H1 (cell line): ENCODE data around the gene BOLL. TPM values are rescaled to one million over a fixed set of nuclear protein-coding genes. Genes with fewer than 3 reads are reported as not detected.

Source experiments
- CTCF ChIA-PET: fragments of 300-600 bp; sonication (Branson Sonifier 250); formaldehyde crosslinking; loops from one replicate; lab custom pipeline; 2021; ENCODE audit not compliant: partially characterized antibody; lab: Charles Lee
- POLR2A ChIA-PET: fragments of 300-600 bp; sonication (Branson Sonifier 250); formaldehyde crosslinking; loops from one replicate; lab custom pipeline; 2021; ENCODE audit warnings: inconsistent platforms; ENCODE audit not compliant: partially characterized antibody; lab: Charles Lee
- DNase-seq, 2 experiments: peaks; one replicate each; pipeline versions ENCODE4 v3.0.0 to v3.0.0-alpha.2; 2010 to 2022; ENCODE audit warnings: low spot score in 2 of 2, low read depth in 1 of 2, mixed read lengths in 1 of 2
- FAIRE-seq: peaks from 2 replicates; lab custom pipeline; 2011; peaks lifted over from hg19 to GRCh38; lab: Jason Lieb, UNC
- H2AFZ ChIP-seq: 2 replicates; pipeline ENCODE4 v1.8.1; 2012; ENCODE audit warnings: low read length, inconsistent platforms
- H2AK5ac ChIP-seq: 2 replicates; pipeline ENCODE4 v1.6.1; 2013; ENCODE audit warnings: low read depth, low read length
- H2BK120ac ChIP-seq: replicated peaks from 2 replicates; pipeline ENCODE3; 2013; ENCODE audit warnings: low read depth, low read length, inconsistent platforms
- H2BK12ac ChIP-seq: 2 replicates; pipeline ENCODE4 v1.6.1; 2013; ENCODE audit warnings: low read depth, low read length
- H2BK15ac ChIP-seq: 2 replicates; pipeline ENCODE4 v1.6.1; 2013; ENCODE audit warnings: low read length
- H2BK20ac ChIP-seq: 2 replicates; pipeline ENCODE4 v1.6.1; 2013; ENCODE audit warnings: low read length
- H2BK5ac ChIP-seq: 2 replicates; pipeline ENCODE4 v1.6.1; 2013; ENCODE audit warnings: low read depth, low read length
- H3K14ac ChIP-seq: 2 replicates; pipeline ENCODE4 v1.6.1; 2013; ENCODE audit warnings: inconsistent platforms; ENCODE audit not compliant: insufficient read length
- H3K18ac ChIP-seq: 2 replicates; pipeline ENCODE4 v1.6.1; 2013; ENCODE audit warnings: low read length; ENCODE audit errors: extremely low read depth
- H3K23ac ChIP-seq: 2 replicates; pipeline ENCODE4 v1.6.1; 2013; ENCODE audit warnings: inconsistent platforms; ENCODE audit not compliant: insufficient read length
- H3K23me2 ChIP-seq: 2 replicates; pipeline ENCODE4 v1.6.1; 2013; ENCODE audit warnings: low read depth, low read length
- H3K27ac ChIP-seq: 2 replicates; pipeline ENCODE4 v1.6.1; 2011; ENCODE audit warnings: low read depth, low read length, inconsistent platforms
- H3K27me3 ChIP-seq, 4 experiments: replicated peaks in 1 of 4; 1 replicate in 1 of 4; 2 replicates in 3 of 4; pipeline versions ENCODE4 v1.6.1 to v1.8.1; 2011 to 2013; ENCODE audit warnings: low read length in 3 of 4, mild to moderate bottlenecking in 3 of 4, inconsistent platforms in 2 of 4, mixed read lengths in 2 of 4, moderate library complexity in 1 of 4; ENCODE audit not compliant: control insufficient read depth in 3 of 4, insufficient read depth in 3 of 4; ENCODE audit errors: extremely low read depth in 1 of 4
- H3K36me3 ChIP-seq, 4 experiments: 2 replicates each; pipeline versions ENCODE4 v1.6.1 to v1.8.1; 2011 to 2013; ENCODE audit warnings: mild to moderate bottlenecking in 4 of 4, low read length in 3 of 4, moderate library complexity in 2 of 4, control low read depth in 1 of 4, inconsistent platforms in 1 of 4; ENCODE audit not compliant: insufficient read depth in 4 of 4, control insufficient read depth in 2 of 4
- H3K4ac ChIP-seq: replicated peaks from 2 replicates; pipeline ENCODE3; 2013; ENCODE audit warnings: low read length, low read depth, mixed read lengths, inconsistent platforms; ENCODE audit not compliant: insufficient read length
- H3K4me1 ChIP-seq, 4 experiments: replicated peaks in 1 of 4; 1 replicate in 1 of 4; 2 replicates in 3 of 4; pipeline versions ENCODE4 v1.6.1 to v1.8.1; 2011 to 2013; ENCODE audit warnings: low read length in 3 of 4, inconsistent platforms in 2 of 4, mixed read lengths in 1 of 4; ENCODE audit not compliant: insufficient read depth in 4 of 4, control insufficient read depth in 3 of 4
- H3K4me2 ChIP-seq, 2 experiments: 2 replicates each; pipeline versions ENCODE4 v1.6.1 to v1.8.1; 2011 to 2013; ENCODE audit warnings: low read depth in 2 of 2, low read length in 2 of 2, control low read depth in 1 of 2, inconsistent platforms in 1 of 2, mild to moderate bottlenecking in 1 of 2; ENCODE audit not compliant: insufficient read depth in 1 of 2
- H3K4me3 ChIP-seq, 4 experiments: fragments of 200-600, 300-600 bp in 1 of 4; sonication (generic), shearing (Covaris generic), sonication (Bioruptor Twin) in 1 of 4; 2 replicates each; pipeline versions ENCODE4 v1.5.1 to v1.8.1; 2011 to 2016; ENCODE audit warnings: low read length in 4 of 4, low read depth in 3 of 4, control low read depth in 2 of 4, inconsistent platforms in 2 of 4, mild to moderate bottlenecking in 2 of 4, mixed read lengths in 1 of 4, moderate library complexity in 1 of 4; ENCODE audit not compliant: insufficient read depth in 2 of 4; ENCODE audit errors: extremely low read depth in 1 of 4
- H3K56ac ChIP-seq: replicated peaks from 2 replicates; pipeline ENCODE3; 2013; ENCODE audit warnings: low read depth, mild to moderate bottlenecking, mixed read lengths, low read length, inconsistent platforms; ENCODE audit not compliant: insufficient read length
- H3K79me1 ChIP-seq: 2 replicates; pipeline ENCODE4 v1.6.1; 2013; ENCODE audit warnings: low read depth, low read length, control low read depth
- H3K79me2 ChIP-seq, 2 experiments: 2 replicates each; pipeline versions ENCODE4 v1.6.1 to v1.8.1; 2012 to 2013; ENCODE audit warnings: low read length in 2 of 2, mild to moderate bottlenecking in 2 of 2, inconsistent platforms in 1 of 2; ENCODE audit not compliant: insufficient read depth in 2 of 2, control insufficient read depth in 1 of 2
- H3K9ac ChIP-seq, 4 experiments: replicated peaks in 1 of 4; 1 replicate in 1 of 4; 2 replicates in 3 of 4; pipeline versions ENCODE4 v1.6.1 to v1.8.1; 2011 to 2013; ENCODE audit warnings: low read depth in 3 of 4, low read length in 3 of 4, control low read depth in 2 of 4, mild to moderate bottlenecking in 2 of 4, moderate library complexity in 2 of 4, inconsistent platforms in 1 of 4; ENCODE audit errors: extremely low read depth in 1 of 4
- H3K9me3 ChIP-seq, 2 experiments: 2 replicates each; pipeline versions ENCODE4 v1.6.1 to v1.8.1; 2012 to 2013; ENCODE audit warnings: mild to moderate bottlenecking in 2 of 2, moderate library complexity in 2 of 2, control low read depth in 1 of 2, inconsistent platforms in 1 of 2, low read depth in 1 of 2, low read length in 1 of 2, mixed read lengths in 1 of 2; ENCODE audit not compliant: insufficient read depth in 2 of 2
- H4K20me1 ChIP-seq, 2 experiments: replicated peaks in 1 of 2; 2 replicates each; pipeline versions ENCODE3 to v1.8.1; 2011 to 2013; ENCODE audit warnings: inconsistent platforms in 2 of 2, low read length in 2 of 2, mild to moderate bottlenecking in 1 of 2; ENCODE audit not compliant: insufficient read depth in 2 of 2, control insufficient read depth in 1 of 2
- H4K5ac ChIP-seq: 2 replicates; pipeline ENCODE4 v1.6.1; 2013; ENCODE audit warnings: low read length, low read depth, mixed read lengths, inconsistent platforms; ENCODE audit not compliant: insufficient read length
- H4K8ac ChIP-seq: 2 replicates; pipeline ENCODE4 v1.8.0; 2013; ENCODE audit warnings: mild to moderate bottlenecking, moderate library complexity, low read length, inconsistent platforms; ENCODE audit not compliant: insufficient read depth; ENCODE audit errors: extremely low read depth
- H4K91ac ChIP-seq: replicated peaks from 2 replicates; pipeline ENCODE3; 2013; ENCODE audit warnings: low read length, mixed read lengths, inconsistent platforms; ENCODE audit not compliant: insufficient read length
- ASH2L ChIP-seq: fragments of 200-600, 300-600 bp; sonication (generic); IDR thresholded peaks from one replicate; pipeline ENCODE4 v1.7.1; 2017; ENCODE audit warnings: low read length
- CTCF ChIP-seq, 3 experiments: IDR thresholded peaks; 1 replicate in 2 of 3; 2 replicates in 1 of 3; pipeline versions ENCODE4 v1.5.1 to v1.6.1; 2011; ENCODE audit warnings: low read length in 3 of 3, mild to moderate bottlenecking in 3 of 3, inconsistent platforms in 2 of 3, low read depth in 1 of 3, moderate library complexity in 1 of 3; ENCODE audit not compliant: insufficient read depth in 1 of 3; ENCODE audit errors: control extremely low read depth in 1 of 3
- EGR1 ChIP-seq: IDR thresholded peaks from 2 replicates; pipeline ENCODE4 v1.6.1; 2011; ENCODE audit warnings: low read depth, low read length, borderline replicate concordance
- HDAC6 ChIP-seq: IDR thresholded peaks from one replicate; pipeline ENCODE4 v1.7.1; 2012; ENCODE audit warnings: low read depth, mild to moderate bottlenecking, inconsistent platforms, low read length, moderate library complexity
- KDM5A ChIP-seq: fragments of 200-600 bp; IDR thresholded peaks from 2 replicates; pipeline ENCODE4 v1.7.1; 2012; ENCODE audit warnings: mild to moderate bottlenecking, low read length, inconsistent platforms, mixed read lengths
- PHF8 ChIP-seq: fragments of 200-600 bp; sonication (generic); conservative IDR thresholded peaks from 2 replicates; pipeline ENCODE4 v1.7.1; 2012; ENCODE audit warnings: low read depth, mild to moderate bottlenecking, inconsistent platforms, low read length, moderate library complexity
- POLR2AphosphoS5 ChIP-seq: IDR thresholded peaks from 2 replicates; pipeline ENCODE4 v1.6.1; 2011; ENCODE audit warnings: low read depth, low read length
- SP1 ChIP-seq: IDR thresholded peaks from 2 replicates; pipeline ENCODE4 v1.6.1; 2011; ENCODE audit warnings: low read depth, low read length
- SP2 ChIP-seq: IDR thresholded peaks from 2 replicates; pipeline ENCODE4 v1.6.1; 2012; ENCODE audit warnings: mild to moderate bottlenecking, low read length, inconsistent platforms
- TEAD4 ChIP-seq: IDR thresholded peaks from 2 replicates; pipeline ENCODE4 v1.6.1; 2012; ENCODE audit warnings: low read depth, low read length, inconsistent platforms, mixed read lengths
- polyA plus RNA-seq, 7 experiments: library from polyadenylated mRNA; depleted of rRNA in 3 of 7; stranded (reverse) in 5 of 7; unstranded in 2 of 7; fragments of >200 nt in 5 of 7; fragments of 200-250 nt in 2 of 7; gene quantifications; 1 replicate in 5 of 7; 2 replicates in 1 of 7; 4 replicates in 1 of 7; pipeline versions ENCODE4 v1.2.1 to v1.2.3, GENCODE V29; 2011 to 2013; ENCODE audit warnings: missing spikeins in 2 of 7, mixed read lengths in 2 of 7
- total RNA-seq: library from RNA; stranded (reverse); fragmentation: NEBNext Ultra II Directional; extraction: Animal tissue kit (Norgen Biotek cat#: 25700); gene quantifications from 2 replicates; pipeline ENCODE4 v1.2.1, GENCODE V29; 2021

The BOLL gene
- total and polyA plus RNA-seq, 2 of the 8 experiments (the other 6 are each of a cell fraction or from before 2014, with no cell fraction given), result not detected

- Histone ChIP-seq H2AFZ (no peak overlapping the region), H3K79me2 (no peaks in the 10 kb centered on the region), H3K4ac (no peak overlapping the region), H2AK5ac (no peak overlapping the region), H3K36me3 (no peaks in the 10 kb centered on the region), H3K27me3 (no peaks in the 10 kb centered on the region), H3K9me3 (no peaks in the 10 kb centered on the region; a peak in 1 of 4 replicates), H2BK15ac (no peak overlapping the region), H3K18ac (no peak overlapping the region), H2BK12ac (no peak overlapping the region), H3K4me1 (no peaks in the 10 kb centered on the region), H3K9ac (no peak overlapping the region), H3K4me3 (no peak overlapping the region), H3K23me2 (no peaks in the 10 kb centered on the region), H4K20me1 (no peaks in the 10 kb centered on the region), H3K23ac (no peak overlapping the region), H3K56ac (no peak overlapping the region), H3K4me2 (no peak overlapping the region), H2BK5ac (no peak overlapping the region), H2BK120ac (no peak overlapping the region), H3K27ac (no peak overlapping the region), H4K8ac (no peak overlapping the region), H3K79me1 (no peaks in the 10 kb centered on the region), H4K91ac (no peak overlapping the region), H4K5ac (no peak overlapping the region), H2BK20ac (no peak overlapping the region), H3K14ac (no peak overlapping the region)
- POLR2A ChIA-PET, result interaction anchor here (0.6 kb wide), 1 partner anchor 22 kb away, joined by 4 read pairs; the partner anchor contains the start of gene MARS2
- DNase-seq (no peak), FAIRE-seq (no peak)
- no peak for TF ChIP-seq KDM5A
- no peak for TF ChIP-seq HDAC6
- TF ChIP-seq POLR2AphosphoS5, result no peak
- TF ChIP-seq ASH2L, result no peak
- TF ChIP-seq CTCF (IDR thresholded peaks at IDR 0.05; ENCODE audit: control extremely low read depth in 1 of 3, insufficient read depth in 1 of 3, low read depth in 1 of 3, low read length in 3 of 3), result no peak
- TF ChIP-seq SP1, result no peak
- TF ChIP-seq EGR1, result no peak
- no peak for TF ChIP-seq SP2
- TF ChIP-seq PHF8, result no peak
- no peak for TF ChIP-seq TEAD4
- CTCF ChIA-PET, result interaction anchor here (0.6 kb wide), 2 partner anchors 382 to 923 kb away, joined by 3 read pairs; no protein-coding TSS in a partner anchor
These were observed 58.1 kb downstream of the BOLL start for GRCh38 chr2:197727011-197727410.
